Stimulated activated naive B cell treated with anti-CD40 and anti-IgM and Interleukin-4, amounts not matched to agents 10 μg/mL and 1 μg/mL and 100 μg/mL, for 72 hours (primary cell): ENCODE measurements around the gene PLEKHM2.

Source experiments
- ATAC-seq, 2 donors: fragments of 150-1000 bp; cut with Tn5 transposase; replicated peaks; 2 replicates each; pipeline ENCODE4 v1.10.0; 2021; ENCODE audit warnings: moderate library complexity in 1 of 2
- DNase-seq: peaks from one replicate; pipeline ENCODE4 v3.0.0; 2021
- H3K27ac Mint-ChIP-seq: one replicate; pipeline ENCODE4 v1.8.0; 2022; ENCODE audit warnings: mild to moderate bottlenecking, mixed read lengths
- H3K27me3 Mint-ChIP-seq, 2 donors: one replicate each; pipeline ENCODE4 v1.8.0; 2022; ENCODE audit warnings: mixed read lengths in 2 of 2
- H3K36me3 Mint-ChIP-seq, 2 donors: one replicate each; pipeline ENCODE4 v1.8.0; 2022; ENCODE audit warnings: mixed read lengths in 2 of 2, mild to moderate bottlenecking in 1 of 2
- H3K4me1 Mint-ChIP-seq, 2 donors: one replicate each; pipeline ENCODE4 v1.8.0; 2022; ENCODE audit warnings: mixed read lengths in 2 of 2, mild to moderate bottlenecking in 1 of 2
- H3K4me3 Mint-ChIP-seq, 2 donors: one replicate each; pipeline ENCODE4 v1.8.0; 2022; ENCODE audit warnings: mild to moderate bottlenecking in 2 of 2, mixed read lengths in 2 of 2, moderate library complexity in 1 of 2
- H3K9me3 Mint-ChIP-seq, 2 donors: one replicate each; pipeline ENCODE4 v1.8.0; 2022; ENCODE audit warnings: mixed read lengths in 2 of 2, mild to moderate bottlenecking in 1 of 2

Gene PLEKHM2

DNA sequence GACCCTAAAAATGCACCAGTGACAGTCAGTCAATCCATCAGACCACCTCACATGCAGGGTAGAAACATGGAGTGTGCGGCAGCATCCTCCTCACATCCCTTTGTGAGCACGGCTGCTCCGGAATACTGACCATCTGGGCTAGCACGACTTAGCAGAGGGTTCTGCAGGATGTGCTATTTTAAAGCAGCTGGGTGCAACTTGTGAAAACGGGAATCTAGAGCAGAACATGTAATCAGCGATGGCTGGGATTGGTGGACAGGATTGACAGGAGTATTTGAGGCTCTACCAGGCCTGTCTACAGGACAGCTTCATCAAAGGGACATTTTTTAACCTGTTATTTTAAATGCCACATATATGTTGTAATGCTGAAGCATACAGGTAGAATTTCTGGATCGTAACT is 16.8 kb upstream of the PLEKHM2 start:
- H3K9me3 Mint-ChIP-seq, result no peaks in the 10 kb centered on the region
- H3K4me1 Mint-ChIP-seq, result peaks cover 16 to 22% of the 10 kb centered on the region in 2 donors
- H3K27me3 Mint-ChIP-seq, result no peaks in the 10 kb centered on the region
- no peak overlapping the region for H3K27ac Mint-ChIP-seq
- DNase-seq (no peak), ATAC-seq (no peak)
- H3K4me3 Mint-ChIP-seq, result no peak overlapping the region
- peaks cover 21 to 22% of the 10 kb centered on the region in 2 donors for H3K36me3 Mint-ChIP-seq

DNA sequence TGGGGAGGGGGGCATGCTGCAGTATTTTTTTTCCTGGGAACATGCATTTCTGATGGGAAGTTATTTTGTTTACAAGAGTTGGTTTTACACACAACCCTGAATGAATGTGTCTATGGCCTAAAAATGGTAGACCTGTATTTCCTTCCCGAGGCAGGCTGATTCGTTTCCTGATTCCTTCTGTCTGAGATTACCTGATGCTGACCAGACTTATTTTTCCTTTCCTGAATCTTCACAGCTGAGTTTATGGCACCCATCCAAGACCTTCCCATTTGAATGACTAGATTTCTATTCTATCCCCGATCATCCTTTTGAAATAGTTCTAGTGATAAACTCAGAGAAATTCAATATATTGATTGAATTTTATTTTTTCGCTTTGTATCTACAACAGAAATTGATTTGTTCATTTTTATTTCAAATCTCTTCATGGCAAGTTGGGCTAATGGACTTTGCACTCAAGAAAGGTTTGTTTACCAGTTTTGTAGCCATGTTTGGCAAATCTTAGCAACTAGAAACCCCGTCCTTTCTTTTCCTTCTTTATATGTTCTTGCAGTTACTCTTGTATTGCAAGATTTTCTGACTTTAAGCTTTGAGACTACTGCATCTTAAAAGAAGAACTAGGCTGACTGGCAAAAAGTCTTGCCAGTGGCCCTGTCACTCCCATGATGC is 15.9 kb upstream of the PLEKHM2 start:
- Mint-ChIP-seq H3K36me3 (peaks cover 17 to 18% of the 10 kb centered on the region in 2 donors), H3K27ac (no peak overlapping the region), H3K9me3 (no peaks in the 10 kb centered on the region), H3K4me1 (peaks cover 16 to 22% of the 10 kb centered on the region in 2 donors), H3K4me3 (no peak overlapping the region), H3K27me3 (no peaks in the 10 kb centered on the region)
- no peak for ATAC-seq
- DNase-seq, result no peak

DNA sequence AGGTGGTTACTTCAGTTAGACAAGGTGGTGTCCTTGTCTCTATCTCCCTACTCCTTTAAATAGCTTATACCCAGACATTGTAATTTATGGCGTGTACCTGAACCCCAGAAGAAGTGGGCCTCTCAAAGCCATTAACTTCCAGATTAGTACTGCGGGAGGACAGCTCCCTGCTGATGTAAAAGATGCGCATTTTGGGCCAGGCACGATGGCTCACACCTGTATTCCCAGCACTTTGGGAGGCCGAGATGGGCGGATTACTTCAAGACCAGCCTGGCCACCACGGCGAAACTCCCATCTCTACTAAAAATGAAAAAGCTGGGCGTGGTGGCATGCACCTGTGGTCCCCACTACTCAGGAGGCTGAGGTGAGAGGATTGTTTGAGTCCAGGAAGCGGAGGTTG is 15.0 kb upstream of the PLEKHM2 start:
- Mint-ChIP-seq H3K27ac (no peak overlapping the region), H3K36me3 (peaks cover 17 to 18% of the 10 kb centered on the region in 2 donors), H3K4me3 (no peak overlapping the region), H3K27me3 (no peaks in the 10 kb centered on the region), H3K4me1 (peaks cover 16 to 22% of the 10 kb centered on the region in 2 donors), H3K9me3 (no peaks in the 10 kb centered on the region)
- ATAC-seq (no peak), DNase-seq (no peak)

DNA sequence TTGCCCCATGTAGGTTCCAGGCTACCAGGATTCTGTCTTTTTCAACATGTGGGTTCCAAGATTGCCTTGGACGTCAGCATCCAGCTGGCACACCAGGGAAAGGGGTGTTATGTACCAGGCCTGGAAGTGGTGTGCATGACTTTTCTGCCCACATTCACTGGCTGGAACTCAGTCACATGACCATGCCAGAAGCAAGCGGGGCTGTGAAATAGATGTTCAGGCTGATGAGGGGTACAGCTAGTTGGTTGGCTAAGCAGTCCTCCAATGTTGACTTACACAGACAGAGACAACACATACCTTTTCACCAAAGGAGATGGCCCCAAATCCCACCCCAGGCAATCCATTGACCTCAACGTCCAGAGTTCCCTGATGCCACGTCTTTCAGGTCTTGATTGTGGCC is 14.3 kb upstream of the PLEKHM2 start:
- Mint-ChIP-seq H3K9me3 (no peaks in the 10 kb centered on the region), H3K27me3 (no peaks in the 10 kb centered on the region), H3K36me3 (peaks cover 16 to 17% of the 10 kb centered on the region in 2 donors), H3K4me3 (no peak overlapping the region), H3K4me1 (peaks cover 16 to 22% of the 10 kb centered on the region in 2 donors), H3K27ac (peak overlapping the region; percentile 44)
- no peak for DNase-seq
- ATAC-seq, result no peak

DNA sequence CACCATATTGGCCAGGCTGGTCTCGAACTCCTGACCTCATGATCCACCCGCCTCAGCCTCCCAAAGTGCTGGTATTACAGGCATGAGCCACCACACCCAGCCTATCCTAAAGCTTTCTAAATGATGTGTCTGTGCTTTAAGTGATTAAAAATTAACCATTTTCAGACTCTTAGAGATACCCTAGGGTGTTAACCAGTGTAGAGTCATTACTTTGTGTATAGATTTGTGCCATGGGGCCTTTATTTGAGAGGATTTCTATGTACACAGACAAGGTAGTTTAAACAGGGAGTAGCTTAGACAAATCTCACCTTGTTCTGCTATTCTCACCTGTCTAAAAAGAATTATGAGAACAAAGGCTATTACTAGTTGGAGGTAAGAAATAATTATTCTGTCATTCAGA is 12.7 kb upstream of the PLEKHM2 start:
- Mint-ChIP-seq H3K27me3 (no peaks in the 10 kb centered on the region), H3K36me3 (peaks cover 12% of the 10 kb centered on the region in 2 donors), H3K27ac (no peak overlapping the region), H3K9me3 (no peaks in the 10 kb centered on the region), H3K4me1 (peaks cover 10 to 22% of the 10 kb centered on the region in 2 donors), H3K4me3 (no peak overlapping the region)
- ATAC-seq (peak in 1 of 2 donors; percentile 22), DNase-seq (no peak)

DNA sequence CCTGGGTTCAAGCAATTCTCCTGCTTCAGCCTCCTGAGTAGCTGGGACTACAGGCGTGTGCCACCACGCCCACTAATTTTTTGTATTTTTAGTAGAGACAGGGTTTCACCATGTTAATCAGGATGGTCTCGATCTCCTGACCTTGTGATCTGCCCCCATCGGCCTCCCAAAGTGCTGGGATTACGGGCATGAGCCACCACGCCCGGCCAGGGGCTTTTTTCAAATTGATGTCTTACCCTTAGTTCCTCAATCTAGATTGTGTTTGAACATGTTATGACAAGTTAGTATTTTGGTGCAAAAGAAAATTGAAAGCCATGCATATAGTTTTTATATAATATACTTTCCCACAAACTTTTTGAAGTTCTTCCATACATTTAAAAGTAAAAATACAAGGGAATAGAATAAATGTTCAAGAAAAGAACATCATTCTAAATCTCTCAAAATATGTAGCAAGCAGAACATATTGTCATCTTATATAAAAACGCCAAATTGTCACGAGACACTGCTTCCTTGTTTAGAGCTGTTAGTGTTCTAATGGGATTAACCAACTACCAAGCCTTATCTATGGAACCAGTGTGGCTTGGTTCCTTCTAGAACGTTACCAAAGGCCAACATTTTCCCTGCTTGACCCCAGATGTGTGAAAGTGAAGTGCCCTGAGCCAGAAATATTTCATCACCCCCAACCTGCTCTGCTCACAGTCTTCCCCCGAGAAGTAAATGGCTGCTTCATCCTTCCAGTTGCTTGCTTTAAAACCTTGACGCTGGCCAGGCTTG is 9.5 kb upstream of the PLEKHM2 start:
- H3K4me3 Mint-ChIP-seq, result no peak overlapping the region

DNA sequence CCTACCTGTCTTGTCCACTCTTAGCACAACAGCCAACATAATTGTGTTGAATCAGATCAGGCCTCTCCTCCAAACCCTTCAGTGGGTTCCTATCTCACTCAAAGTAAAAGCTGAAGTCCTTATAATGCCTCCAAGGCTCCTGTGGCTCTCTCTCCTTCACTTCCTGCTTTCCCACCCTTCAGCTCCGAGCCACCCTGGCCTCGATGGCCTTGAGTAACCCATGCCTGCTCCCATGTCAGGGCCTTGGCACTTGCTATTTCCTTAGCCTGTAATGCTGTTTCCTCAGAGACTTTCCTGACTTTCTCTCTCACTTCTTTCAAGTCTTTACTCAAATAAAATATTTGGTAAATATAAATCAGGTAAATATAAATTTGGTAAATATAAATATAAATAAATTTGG is 8.1 kb upstream of the PLEKHM2 start:
- no peak overlapping the region for H3K27ac Mint-ChIP-seq
- H3K27me3 Mint-ChIP-seq, result no peaks in the 10 kb centered on the region
- peaks cover 0 to 4% of the 10 kb centered on the region in 2 donors for H3K36me3 Mint-ChIP-seq
- H3K9me3 Mint-ChIP-seq, result peaks cover 0 to 2% of the 10 kb centered on the region in 2 donors
- DNase-seq, result no peak
- H3K4me3 Mint-ChIP-seq, result no peak overlapping the region
- H3K4me1 Mint-ChIP-seq, result peaks cover 17 to 31% of the 10 kb centered on the region in 2 donors
- no peak for ATAC-seq

More for the DNA sequence above, 9.5 kb upstream of the PLEKHM2 start:
- DNase-seq, result no peak
- Mint-ChIP-seq H3K9me3 (peaks cover 0 to 2% of the 10 kb centered on the region in 2 donors), H3K4me1 (peaks cover 14 to 32% of the 10 kb centered on the region in 2 donors), H3K27ac (no peak overlapping the region), H3K27me3 (no peaks in the 10 kb centered on the region), H3K36me3 (peaks cover 0 to 4% of the 10 kb centered on the region in 2 donors)
- no peak for ATAC-seq

DNA sequence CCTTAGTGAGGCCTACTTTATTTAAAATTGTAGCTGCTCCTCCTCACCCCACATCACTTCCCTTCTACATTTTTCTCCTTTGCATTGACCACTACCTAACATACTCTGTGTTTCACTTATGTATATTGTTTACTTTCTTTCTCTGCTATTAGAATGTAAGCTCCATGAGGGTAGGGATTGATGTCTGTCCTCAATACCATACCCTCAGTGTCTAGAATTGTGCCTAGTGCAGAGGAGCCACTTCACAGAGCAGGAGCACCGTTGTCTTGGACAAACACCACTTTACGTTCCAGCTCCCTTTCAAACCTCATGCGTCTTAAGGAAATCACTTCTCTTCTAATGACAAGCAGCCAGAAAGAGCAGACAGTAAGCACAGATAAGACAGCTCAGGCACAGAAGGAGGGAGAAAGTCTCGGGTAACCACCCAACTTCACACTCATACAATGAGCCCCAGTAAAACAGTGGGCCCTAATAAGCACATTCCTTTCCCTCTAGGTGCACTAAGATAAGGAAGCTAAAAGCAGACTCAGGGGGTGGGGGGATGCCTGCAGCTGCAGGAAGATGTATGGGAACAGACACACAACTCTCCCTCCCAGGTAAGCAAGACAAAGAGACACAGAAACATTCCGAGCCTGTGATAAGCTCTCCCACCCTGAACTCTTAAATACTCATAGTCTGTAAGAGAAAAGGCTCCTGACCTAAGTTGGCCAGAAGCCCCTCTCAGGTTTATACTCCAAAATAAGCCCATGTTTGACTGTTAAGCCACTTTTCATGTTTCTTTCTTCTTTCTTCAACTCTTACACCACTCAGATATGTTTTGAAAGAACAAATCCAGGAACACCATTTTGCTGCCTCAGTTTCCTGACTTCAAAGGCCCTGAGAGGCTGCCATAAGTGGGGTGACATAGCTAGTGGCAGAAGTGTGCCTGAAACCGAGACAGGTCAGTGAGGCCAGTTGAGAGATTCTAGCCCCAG is 7.1 kb upstream of the PLEKHM2 start:
- DNase-seq (no peak), ATAC-seq (no peak)

DNA sequence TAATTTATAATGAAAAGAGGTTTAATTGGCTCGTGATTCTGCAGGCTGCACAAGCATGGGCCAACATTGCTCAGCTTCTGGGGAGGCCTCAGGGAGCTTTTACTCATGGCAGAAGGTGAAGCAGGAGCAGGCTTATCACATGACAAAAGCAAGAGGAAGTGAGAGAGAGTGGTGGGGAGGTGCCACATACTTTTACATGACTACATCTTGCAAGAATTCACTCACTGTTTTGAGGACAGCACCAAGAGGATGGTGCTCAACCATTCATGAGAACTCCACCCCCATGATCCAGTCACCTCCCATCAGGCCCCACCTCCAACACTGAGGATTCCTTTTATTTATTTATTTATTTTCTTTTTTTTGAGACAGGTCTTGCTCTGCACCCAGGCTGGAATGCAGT is 5.5 kb upstream of the PLEKHM2 start:
- Mint-ChIP-seq H3K36me3 (peaks cover 0 to 4% of the 10 kb centered on the region in 2 donors), H3K4me3 (no peak overlapping the region), H3K27me3 (no peaks in the 10 kb centered on the region), H3K27ac (peak overlapping the region; percentile 37), H3K4me1 (peaks cover 31 to 49% of the 10 kb centered on the region in 2 donors), H3K9me3 (peaks cover 0 to 2% of the 10 kb centered on the region in 2 donors)
- DNase-seq, result peak; percentile 40
- ATAC-seq, result peak; percentile 73 to 75

More for the DNA sequence above, 7.1 kb upstream of the PLEKHM2 start:
- Mint-ChIP-seq H3K36me3 (peaks cover 0 to 4% of the 10 kb centered on the region in 2 donors), H3K4me1 (peaks cover 22 to 35% of the 10 kb centered on the region in 2 donors), H3K9me3 (peaks cover 0 to 2% of the 10 kb centered on the region in 2 donors), H3K27ac (no peak overlapping the region), H3K27me3 (no peaks in the 10 kb centered on the region), H3K4me3 (no peak overlapping the region)

DNA sequence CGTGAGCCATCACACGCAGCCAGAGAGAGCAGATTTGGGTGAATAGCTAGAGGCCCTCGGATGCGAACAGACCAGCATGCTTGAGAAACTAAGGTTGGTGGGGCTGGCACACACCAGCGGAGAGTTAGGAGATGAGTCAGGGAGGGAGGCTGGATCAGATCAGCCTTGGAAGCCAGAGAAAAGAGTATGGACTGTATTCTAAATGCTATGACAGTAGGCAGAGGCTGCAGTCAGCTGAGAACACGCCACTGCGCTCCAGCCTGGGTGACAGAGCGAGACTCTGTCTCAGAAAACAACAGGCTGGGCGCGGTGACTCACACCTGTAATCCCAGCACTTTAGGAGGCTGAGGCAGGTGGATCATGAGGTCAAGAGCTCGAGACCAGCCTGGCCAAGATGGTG is 4.0 kb upstream of the PLEKHM2 start:
- no peak overlapping the region for H3K4me3 Mint-ChIP-seq
- H3K9me3 Mint-ChIP-seq, result peaks cover 0 to 2% of the 10 kb centered on the region in 2 donors
- peak overlapping the region; percentile 43 for H3K27ac Mint-ChIP-seq
- peaks cover 0 to 4% of the 10 kb centered on the region in 2 donors for H3K36me3 Mint-ChIP-seq
- DNase-seq (no peak), ATAC-seq (no peak)
- no peaks in the 10 kb centered on the region for H3K27me3 Mint-ChIP-seq
- H3K4me1 Mint-ChIP-seq, result peaks cover 33 to 57% of the 10 kb centered on the region in 2 donors

DNA sequence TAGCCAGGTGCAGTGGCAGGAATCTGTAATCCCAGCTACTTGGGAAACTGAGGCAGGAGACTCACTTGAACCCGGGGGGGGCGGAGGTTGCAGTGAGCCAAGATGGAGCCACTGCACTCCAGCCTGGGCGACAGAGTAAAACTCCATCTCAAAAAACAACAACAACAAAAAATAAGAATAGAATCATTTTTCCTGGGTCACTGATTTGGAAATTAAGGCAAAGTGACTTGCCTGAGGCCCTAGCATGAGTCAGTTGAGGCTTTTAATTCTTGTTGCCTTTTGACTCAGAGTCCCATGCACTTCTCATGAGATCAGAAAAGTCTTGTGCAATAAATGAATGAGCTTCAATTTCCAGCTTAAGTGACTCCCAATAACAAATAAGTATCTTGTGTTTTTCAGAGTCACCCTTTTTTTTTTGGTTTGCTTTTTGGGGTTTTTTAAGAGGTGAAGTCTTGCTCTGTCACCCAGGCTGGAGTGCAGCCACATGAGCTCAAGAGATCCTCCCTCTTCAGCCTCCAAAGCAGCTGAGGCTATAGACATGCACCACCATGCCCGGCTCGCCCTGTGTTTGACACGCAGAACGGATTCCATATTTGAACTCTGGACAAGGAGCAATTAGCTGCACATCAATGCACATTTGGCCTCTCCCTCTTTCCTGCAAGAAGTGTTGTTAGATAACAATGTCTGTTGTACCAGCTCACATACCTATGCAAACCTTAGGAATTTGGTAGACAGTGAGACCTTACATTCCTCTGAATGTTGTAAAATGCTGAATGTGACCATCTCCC is 3.4 kb upstream of the PLEKHM2 start:
- peaks cover 0 to 4% of the 10 kb centered on the region in 2 donors for H3K36me3 Mint-ChIP-seq
- H3K4me3 Mint-ChIP-seq, result peak overlapping the region in 1 of 2 donors; percentile 6
- peaks cover 0 to 2% of the 10 kb centered on the region in 2 donors for H3K9me3 Mint-ChIP-seq
- no peaks in the 10 kb centered on the region for H3K27me3 Mint-ChIP-seq
- DNase-seq, result no peak
- peak; percentile 30 to 45 for ATAC-seq
- peak overlapping the region; percentile 93 for H3K27ac Mint-ChIP-seq
- peaks cover 35 to 63% of the 10 kb centered on the region in 2 donors for H3K4me1 Mint-ChIP-seq

DNA sequence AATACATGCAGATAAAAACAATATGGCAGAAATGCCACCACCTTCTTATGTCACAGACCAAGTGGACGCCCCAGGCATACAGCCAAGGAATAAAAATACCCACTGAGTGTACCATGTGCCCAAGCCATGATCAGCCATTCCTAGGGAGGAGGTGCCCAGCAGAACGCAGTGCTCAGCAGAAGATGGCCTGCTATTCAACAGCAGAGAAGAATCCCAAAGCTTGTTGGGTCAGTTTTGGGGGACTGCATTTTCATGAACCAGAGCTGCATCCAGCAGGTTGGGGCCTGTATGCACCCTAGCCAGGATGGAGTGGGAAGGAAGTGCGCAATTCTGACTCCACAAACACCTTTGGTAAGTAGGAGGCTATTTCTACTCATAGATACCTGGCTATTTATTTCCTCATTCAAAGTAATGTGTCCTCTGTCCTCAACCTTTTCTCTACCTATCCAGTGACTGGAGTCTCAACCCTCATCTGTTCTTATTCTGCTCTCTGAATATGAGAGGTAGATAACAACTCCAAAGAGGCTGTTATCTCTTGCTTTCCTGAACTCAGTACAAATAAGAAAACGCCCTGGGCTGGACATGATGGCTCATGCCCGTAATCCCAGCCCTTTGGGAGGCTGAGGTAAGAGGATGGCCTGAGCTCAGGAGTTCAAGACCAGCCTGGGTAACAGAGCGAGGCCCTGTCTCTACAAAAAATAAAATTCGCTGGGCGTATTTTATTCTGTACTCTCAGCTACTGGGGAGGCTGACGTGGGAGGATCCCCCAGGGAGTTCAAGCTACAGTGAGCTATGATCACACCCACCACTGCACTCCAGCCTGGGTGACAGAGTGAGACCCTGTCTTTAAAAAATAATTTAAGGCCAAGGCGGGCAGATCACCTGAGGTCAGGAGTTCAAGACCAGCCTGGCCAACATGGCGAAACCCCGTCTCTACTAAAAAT is 2.5 kb upstream of the PLEKHM2 start:
- ATAC-seq, result peak; percentile 71 to 73
- peak overlapping the region; percentile 79 to 86 for H3K4me3 Mint-ChIP-seq
- H3K4me1 Mint-ChIP-seq, result peaks cover 38 to 67% of the 10 kb centered on the region in 2 donors
- no peaks in the 10 kb centered on the region for H3K27me3 Mint-ChIP-seq
- H3K9me3 Mint-ChIP-seq, result peaks cover 0 to 2% of the 10 kb centered on the region in 2 donors
- peak overlapping the region; percentile 93 for H3K27ac Mint-ChIP-seq
- peak; percentile 60 for DNase-seq
- H3K36me3 Mint-ChIP-seq, result peaks cover 0 to 3% of the 10 kb centered on the region in 2 donors
